Measurements from ENCODE around the gene KIF4A.

Gene KIF4A

GRCh38 chrX:70436343-70436742 lies 146.4 kb downstream of the KIF4A start:
- TF ChIP-seq GABPA (IDR thresholded peaks at IDR 0.05; ENCODE audit: low read depth) (no peak), POLR2AphosphoS5 (IDR thresholded peaks at IDR 0.05; ENCODE audit: low read depth) (no peak), CTCF (IDR thresholded peaks at IDR 0.05; ENCODE audit: insufficient read depth, low read length) (no peak), SPI1 (IDR thresholded peaks at IDR 0.05; ENCODE audit: borderline replicate concordance, low read depth) (no peak), REST (IDR thresholded peaks at IDR 0.05; ENCODE audit: insufficient replicate concordance, low read depth) (no peak)
- Histone ChIP-seq H3K4me3 (replicated peaks; ENCODE audit: insufficient read depth, low read length) (no peak overlapping the region), H3K27ac (replicated peaks) (no peak overlapping the region), H3K27me3 (ENCODE audit: insufficient read depth, poor library complexity, severe bottlenecking) (peaks cover 4% of the 10 kb centered on the region)
- DNase-seq (ENCODE audit: low read depth in 1 of 2, low spot score in 1 of 2), result no peak

GRCh38 chrX:70437011-70437410 lies 147.1 kb downstream of the KIF4A start:
- no peak overlapping the region for H3K27ac ChIP-seq (replicated peaks)
- TF ChIP-seq GABPA (IDR thresholded peaks at IDR 0.05; ENCODE audit: low read depth), result no peak
- TF ChIP-seq SPI1 (IDR thresholded peaks at IDR 0.05; ENCODE audit: borderline replicate concordance, low read depth), result no peak
- TF ChIP-seq REST (IDR thresholded peaks at IDR 0.05; ENCODE audit: insufficient replicate concordance, low read depth), result no peak
- TF ChIP-seq CTCF (IDR thresholded peaks at IDR 0.05; ENCODE audit: insufficient read depth, low read length), result no peak
- no peak for TF ChIP-seq POLR2AphosphoS5 (IDR thresholded peaks at IDR 0.05; ENCODE audit: low read depth)
- H3K27me3 ChIP-seq (ENCODE audit: insufficient read depth, poor library complexity, severe bottlenecking), result peaks cover 4% of the 10 kb centered on the region
- no peak overlapping the region for H3K4me3 ChIP-seq (replicated peaks; ENCODE audit: insufficient read depth, low read length)
- DNase-seq (ENCODE audit: low read depth in 1 of 2, low spot score in 1 of 2), result no peak

GRCh38 chrX:70437921-70438665 lies 148.2 kb downstream of the KIF4A start:
- H3K27ac ChIP-seq (replicated peaks), result no peak overlapping the region
- TF ChIP-seq GABPA (IDR thresholded peaks at IDR 0.05; ENCODE audit: low read depth) (no peak), CTCF (IDR thresholded peaks at IDR 0.05; ENCODE audit: insufficient read depth, low read length) (no peak), POLR2AphosphoS5 (IDR thresholded peaks at IDR 0.05; ENCODE audit: low read depth) (no peak)
- peaks cover 4% of the 10 kb centered on the region for H3K27me3 ChIP-seq (ENCODE audit: insufficient read depth, poor library complexity, severe bottlenecking)
- no peak overlapping the region for H3K4me3 ChIP-seq (replicated peaks; ENCODE audit: insufficient read depth, low read length)
- no peak for DNase-seq (ENCODE audit: low read depth in 1 of 2, low spot score in 1 of 2)

GRCh38 chrX:70439016-70439415 lies 149.1 kb downstream of the KIF4A start:
- Histone ChIP-seq H3K27me3 (ENCODE audit: insufficient read depth, poor library complexity, severe bottlenecking) (peaks cover 5% of the 10 kb centered on the region), H3K4me3 (replicated peaks; ENCODE audit: insufficient read depth, low read length) (no peak overlapping the region), H3K27ac (replicated peaks) (no peak overlapping the region)
- no peak for DNase-seq (ENCODE audit: low read depth in 1 of 2, low spot score in 1 of 2)
- TF ChIP-seq REST (IDR thresholded peaks at IDR 0.05; ENCODE audit: insufficient replicate concordance, low read depth) (no peak), POLR2AphosphoS5 (IDR thresholded peaks at IDR 0.05; ENCODE audit: low read depth) (no peak), SPI1 (IDR thresholded peaks at IDR 0.05; ENCODE audit: borderline replicate concordance, low read depth) (no peak), CTCF (IDR thresholded peaks at IDR 0.05; ENCODE audit: insufficient read depth, low read length) (no peak), GABPA (IDR thresholded peaks at IDR 0.05; ENCODE audit: low read depth) (no peak)
